Smooth muscle cell (in vitro differentiated cells): ENCODE results near the gene CA6. TPM values are rescaled to one million over a fixed set of nuclear protein-coding genes. Genes with fewer than 3 reads are reported as not detected.
A peak's percentile ranks its signal among the peaks of the same experiment; 100 is the strongest.

Experiments
- DNase-seq: peaks from one replicate; lab custom pipeline; 2025; ENCODE audit not compliant: unreplicated experiment; lab: John Stamatoyannopoulos, UW
- H2AFZ ChIP-seq: fragments of 200-600 bp; sonication (generic); 2 replicates; pipeline ENCODE4 v1.6.0; 2016; ENCODE audit warnings: antibody characterized with exemption, low read depth, mild to moderate bottlenecking
- H3F3A ChIP-seq: fragments of 200-600 bp; sonication (generic); 2 replicates; pipeline ENCODE4 v1.6.0; 2017; ENCODE audit warnings: antibody characterized with exemption, low read depth
- H3K27ac ChIP-seq: fragments of 200-600 bp; sonication (generic); 2 replicates; pipeline ENCODE4 v1.5.1; 2016; ENCODE audit warnings: low read depth, mild to moderate bottlenecking
- H3K27me3 ChIP-seq: fragments of 200-600 bp; sonication (generic); 2 replicates; pipeline ENCODE4 v1.6.1; 2016; ENCODE audit warnings: low read depth, mild to moderate bottlenecking
- H3K36me3 ChIP-seq: fragments of 200-600 bp; sonication (generic); 2 replicates; pipeline ENCODE4 v1.5.1; 2016; ENCODE audit warnings: low read depth
- H3K4me1 ChIP-seq: fragments of 200-600 bp; sonication (generic); 2 replicates; pipeline ENCODE4 v1.5.1; 2016; ENCODE audit warnings: low read depth
- H3K4me2 ChIP-seq: fragments of 200-600 bp; sonication (generic); 2 replicates; pipeline ENCODE4 v1.6.0; 2016; ENCODE audit warnings: mild to moderate bottlenecking
- H3K4me3 ChIP-seq: fragments of 200-600 bp; sonication (generic); 2 replicates; pipeline ENCODE4 v1.5.1; 2016; ENCODE audit warnings: mild to moderate bottlenecking
- H3K79me2 ChIP-seq: fragments of 200-600 bp; sonication (generic); 2 replicates; pipeline ENCODE4 v1.6.0; 2016; ENCODE audit warnings: low read depth, mild to moderate bottlenecking
- H3K9ac ChIP-seq: fragments of 200-600 bp; sonication (generic); 2 replicates; pipeline ENCODE4 v1.6.0; 2016; ENCODE audit warnings: low read depth
- H3K9me3 ChIP-seq: fragments of 200-600 bp; sonication (generic); replicated peaks from 2 replicates; pipeline ENCODE4 v1.5.1; 2016; ENCODE audit warnings: low read depth
- H4K20me1 ChIP-seq: fragments of 200-600 bp; sonication (generic); 2 replicates; pipeline ENCODE4 v1.6.0; 2016; ENCODE audit warnings: low read depth
- CTCF ChIP-seq: fragments of 200-600 bp; sonication (generic); IDR thresholded peaks from 2 replicates; pipeline ENCODE4 v1.5.1; 2017; ENCODE audit warnings: borderline replicate concordance, mild to moderate bottlenecking, antibody characterized with exemption; ENCODE audit not compliant: insufficient read depth, poor library complexity, severe bottlenecking
- WGBS: methylation state at CpG from one replicate; pipeline ENCODE4 v1.1.7; 2016; ENCODE audit warnings: low lambda C conversion rate; 5-methylcytosine and 5-hydroxymethylcytosine counted together
- polyA plus RNA-seq: library from polyadenylated mRNA; unstranded; fragments of >200 nt; fragmentation: Nextera tagmentation; extraction: Ambion mirVana; gene quantifications from 2 replicates; pipeline ENCODE4 v1.2.1, GENCODE V29; 2016
- total RNA-seq: library from RNA; depleted of rRNA; stranded (reverse); fragments of >200 nt; gene quantifications from 2 replicates; pipeline ENCODE4 v1.2.3, GENCODE V29; 2014

Gene CA6
- total and polyA plus RNA-seq, 2 experiments from 2014 or later: not detected

DNA sequence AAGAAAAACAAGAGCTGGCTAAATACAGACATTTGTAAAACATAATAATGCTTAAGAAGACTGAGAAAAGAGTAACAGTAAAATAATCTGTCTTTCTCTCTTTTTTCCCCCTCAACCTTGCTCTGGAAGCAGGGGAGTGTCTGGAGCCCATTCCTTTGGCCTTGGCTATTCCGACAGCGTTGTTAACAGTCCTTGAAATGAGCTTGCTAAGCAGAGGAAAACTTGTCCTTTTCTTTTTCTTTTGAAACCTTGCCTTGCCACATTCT lies 6.7 kb upstream of the CA6 start:
- no peak for DNase-seq
- Histone ChIP-seq H4K20me1 (no peaks in the 10 kb centered on the region), H3K4me1 (peaks cover 4% of the 10 kb centered on the region), H3K36me3 (no peaks in the 10 kb centered on the region), H3K79me2 (no peaks in the 10 kb centered on the region), H3K9me3 (no peaks in the 10 kb centered on the region), H3K9ac (no peak overlapping the region), H2AFZ (no peak overlapping the region), H3K27me3 (no peaks in the 10 kb centered on the region), H3K4me2 (no peak overlapping the region), H3K27ac (no peak overlapping the region), H3F3A (no peaks in the 10 kb centered on the region), H3K4me3 (no peak overlapping the region)
- WGBS: 98% methylated on average over 2 of the region's 2 CpGs
- TF ChIP-seq CTCF: no peak

GRCh38 chr1:8939362-8939995 lies 6.2 kb upstream of the CA6 start:
- no peak overlapping the region for H3K4me2 ChIP-seq
- H3K79me2 ChIP-seq: no peaks in the 10 kb centered on the region
- 85% methylated on average over 6 of the region's 6 CpGs for WGBS
- H3K36me3 ChIP-seq: no peaks in the 10 kb centered on the region
- no peak overlapping the region for H3K9ac ChIP-seq
- DNase-seq: no peak
- peaks cover 9% of the 10 kb centered on the region for H3K4me1 ChIP-seq
- no peak overlapping the region for H3K27ac ChIP-seq
- H3K27me3 ChIP-seq: no peaks in the 10 kb centered on the region
- H3K9me3 ChIP-seq: no peaks in the 10 kb centered on the region
- TF ChIP-seq CTCF: no peak
- H3K4me3 ChIP-seq: no peak overlapping the region
- H3F3A ChIP-seq: no peaks in the 10 kb centered on the region
- no peaks in the 10 kb centered on the region for H4K20me1 ChIP-seq
- no peak overlapping the region for H2AFZ ChIP-seq

GRCh38 chr1:8941906-8942305 lies 3.8 kb upstream of the CA6 start:
- H3K27ac ChIP-seq: peak overlapping the region; percentile 78
- DNase-seq: no peak

More at GRCh38 chr1:8941906-8942305, 3.8 kb upstream of the CA6 start:
- Histone ChIP-seq H3K4me2 (no peak overlapping the region), H3K4me3 (no peak overlapping the region), H4K20me1 (no peaks in the 10 kb centered on the region), H3K9ac (peak overlapping the region; percentile 13), H3F3A (no peaks in the 10 kb centered on the region), H3K9me3 (no peaks in the 10 kb centered on the region), H2AFZ (no peak overlapping the region), H3K27me3 (no peaks in the 10 kb centered on the region), H3K36me3 (no peaks in the 10 kb centered on the region), H3K79me2 (no peaks in the 10 kb centered on the region), H3K4me1 (peaks cover 11% of the 10 kb centered on the region)
- no peak for TF ChIP-seq CTCF
- 60% methylated on average over 6 of the region's 6 CpGs for WGBS
